NCI-H82 treated with DMSO at 0.1 percent for 48 hours (cell line): Measurements from ENCODE around the gene STAG1.
"Not testable (repeated sequence)": the region's sequence is repeated elsewhere in the genome, so short reads cannot be mapped to it uniquely, and the experiment has no call there.

Experiments
- DNase-seq: peaks from one replicate; lab custom pipeline; 2025; ENCODE audit not compliant: unreplicated experiment; lab: John Stamatoyannopoulos, UW

The STAG1 gene

DNA sequence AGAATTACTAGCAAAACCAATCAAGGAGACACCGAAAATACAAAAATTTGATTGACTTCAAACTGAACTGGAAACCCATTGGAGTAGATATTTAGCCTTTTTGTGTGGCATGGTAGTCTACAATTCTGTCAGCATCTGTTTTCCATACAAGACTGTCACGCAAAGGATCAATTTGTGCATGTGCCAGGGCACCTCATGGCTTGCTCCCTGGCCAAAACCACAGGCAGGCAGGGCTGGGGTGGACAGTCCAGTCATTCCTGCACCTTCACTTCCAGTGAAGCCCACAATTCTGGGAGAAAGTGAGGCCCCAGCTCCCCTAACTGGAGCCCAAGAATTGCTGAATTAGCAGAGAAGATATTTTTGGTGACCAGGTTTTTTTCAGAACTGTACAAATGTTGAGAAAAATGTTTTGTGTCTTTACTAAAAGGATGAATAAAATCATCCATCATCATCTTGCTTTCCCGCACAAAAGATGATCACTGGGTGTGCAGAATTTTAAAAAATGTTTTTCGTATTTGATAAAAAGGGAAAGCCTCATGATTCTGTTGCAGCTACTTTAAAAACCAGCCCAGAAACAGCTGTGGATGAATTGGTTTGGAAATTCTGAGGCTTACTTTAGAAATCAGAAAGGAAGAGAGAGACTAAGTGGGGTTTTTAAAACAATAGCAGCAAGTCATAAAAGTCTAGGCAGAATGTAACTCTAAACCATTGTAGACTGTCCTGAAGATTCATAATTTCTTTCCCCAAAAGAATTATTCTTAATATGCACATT, 415.7 kb downstream of the STAG1 start:
- no peak for DNase-seq

DNA sequence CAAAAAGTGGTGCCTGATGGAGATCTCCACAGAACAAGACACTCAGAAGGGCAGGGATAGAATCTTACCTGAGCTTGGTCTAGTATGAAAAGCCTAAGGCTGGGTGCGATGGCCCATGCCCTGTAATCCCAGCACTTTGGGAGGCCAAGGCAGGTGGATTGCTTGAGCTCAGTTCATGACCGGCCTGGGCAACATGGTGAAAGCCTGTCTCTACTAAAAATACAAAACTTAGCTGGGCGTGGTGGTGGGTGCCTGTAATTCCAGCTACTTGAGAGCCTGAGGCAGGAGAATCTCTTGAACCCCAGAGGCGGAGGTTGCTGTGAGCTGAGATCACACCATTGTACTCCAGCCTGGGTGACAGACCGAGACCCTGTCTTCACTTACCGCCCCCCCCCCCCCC, 417.5 kb downstream of the STAG1 start:
- not testable (repeated sequence) for DNase-seq

DNA sequence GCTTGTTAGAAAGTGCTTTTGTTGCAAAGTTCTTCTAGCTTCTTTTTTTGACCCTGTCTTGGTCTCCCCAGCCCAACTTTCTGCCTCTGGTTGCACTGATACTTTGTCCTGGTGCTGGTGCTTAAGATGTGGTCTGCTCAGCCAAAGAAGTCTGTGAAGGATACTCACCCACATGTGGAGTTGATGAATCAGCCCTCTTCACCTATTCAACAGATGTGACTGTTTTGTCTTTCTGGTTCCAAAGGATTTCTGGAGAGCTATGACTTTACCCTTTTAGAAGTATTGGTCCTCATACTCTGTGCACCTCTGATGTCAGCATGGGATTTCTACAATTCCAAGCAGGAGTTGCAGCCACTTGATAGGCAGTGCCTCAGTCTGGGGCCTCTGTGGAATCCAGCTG, 418.0 kb downstream of the STAG1 start:
- DNase-seq = no peak

DNA sequence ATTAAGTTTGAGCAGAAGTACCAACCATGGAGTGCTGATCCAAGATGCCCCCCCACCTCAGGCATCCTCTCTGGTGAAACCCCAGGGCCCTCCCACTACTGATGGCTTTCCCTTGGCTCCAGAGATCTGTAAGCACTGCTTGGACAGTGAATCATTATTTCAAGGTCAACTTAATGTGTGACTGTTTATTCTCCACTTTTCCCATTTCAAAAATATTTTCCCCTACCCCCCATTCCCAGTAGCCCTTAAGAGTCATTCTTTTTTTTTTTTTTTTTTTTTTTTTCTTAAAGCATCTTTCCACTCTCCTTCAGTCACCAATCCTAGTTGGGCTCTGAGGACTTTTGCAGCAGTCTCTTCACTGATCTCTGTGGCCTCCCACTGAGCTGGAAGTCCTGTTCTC, 419.4 kb downstream of the STAG1 start:
- DNase-seq = no peak

DNA sequence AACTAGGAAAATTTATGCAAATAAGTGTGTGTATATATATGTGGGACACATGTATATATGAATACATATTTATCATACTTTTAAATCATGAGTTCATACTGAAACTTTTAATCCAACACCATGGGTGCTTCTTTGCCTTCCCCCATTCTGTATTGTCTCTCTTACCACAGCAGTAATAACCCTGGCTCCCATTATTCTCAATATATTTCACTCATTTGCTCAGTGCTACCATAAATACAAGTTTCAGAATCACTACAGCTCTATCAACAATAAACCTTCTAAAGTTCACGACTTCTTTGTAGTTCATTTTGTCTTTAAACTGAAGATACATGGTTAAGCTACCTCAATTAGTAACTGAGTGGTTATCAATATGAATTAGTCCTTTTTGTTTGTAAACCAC, 419.9 kb downstream of the STAG1 start:
- DNase-seq = no peak

DNA sequence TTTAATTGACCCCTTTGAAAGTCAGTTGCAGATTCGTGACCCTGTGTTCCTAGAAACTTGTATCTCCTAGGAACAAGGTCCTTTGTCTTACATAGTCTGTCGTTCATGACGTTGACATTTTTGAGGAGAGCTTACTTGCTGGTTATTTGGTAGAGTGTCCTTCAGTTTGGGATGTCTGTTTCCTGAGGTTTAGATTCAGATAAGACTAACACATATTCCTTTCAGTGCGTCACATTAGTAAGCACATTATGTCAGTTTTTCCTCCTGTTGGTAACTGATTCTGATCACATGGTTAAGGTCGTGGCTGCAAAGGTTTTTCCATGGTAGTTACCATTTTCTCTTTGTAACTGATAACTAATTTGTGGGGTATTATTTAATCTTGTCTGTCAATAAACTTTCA, 421.3 kb downstream of the STAG1 start:
- no peak for DNase-seq

DNA sequence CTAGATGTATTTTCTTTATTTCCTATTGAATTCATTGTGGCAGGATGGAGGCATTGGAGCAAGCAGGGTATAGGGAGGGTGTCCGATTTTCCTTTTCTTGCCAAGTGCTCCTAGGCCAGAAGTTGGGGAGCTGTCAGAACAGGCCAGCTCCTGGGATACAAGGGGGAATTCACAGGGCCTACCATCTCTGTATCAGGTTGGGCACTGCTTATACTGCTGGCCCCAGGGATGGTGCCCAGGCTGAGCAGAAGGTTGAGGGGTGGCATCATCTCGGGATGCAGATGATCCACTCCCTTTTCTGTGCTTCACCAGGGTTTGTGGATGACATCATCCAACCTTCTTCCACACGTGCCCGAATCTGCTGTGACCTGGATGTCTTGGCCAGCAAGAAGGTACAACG, 422.6 kb downstream of the STAG1 start:
- DNase-seq = no peak

DNA sequence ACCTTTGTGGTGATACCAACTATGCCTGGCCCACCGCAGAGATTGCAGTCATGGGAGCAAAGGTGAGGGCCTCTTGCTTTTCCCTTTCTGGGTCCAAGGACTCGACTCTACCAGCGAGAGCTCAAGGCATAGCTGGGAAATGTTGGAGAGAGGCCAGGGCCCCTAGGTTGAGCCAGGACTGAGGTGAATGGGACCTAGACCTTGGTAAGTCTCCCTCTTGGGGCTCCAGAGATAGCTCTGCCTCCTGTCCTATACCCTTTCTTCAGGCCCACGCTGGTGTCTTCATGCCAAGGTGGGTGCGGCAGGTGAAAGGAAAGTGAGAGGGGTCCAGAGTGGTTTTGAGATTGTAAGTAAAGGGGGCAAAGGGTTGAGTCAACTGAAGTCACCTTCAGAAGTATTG, 424.5 kb downstream of the STAG1 start:
- DNase-seq = no peak

DNA sequence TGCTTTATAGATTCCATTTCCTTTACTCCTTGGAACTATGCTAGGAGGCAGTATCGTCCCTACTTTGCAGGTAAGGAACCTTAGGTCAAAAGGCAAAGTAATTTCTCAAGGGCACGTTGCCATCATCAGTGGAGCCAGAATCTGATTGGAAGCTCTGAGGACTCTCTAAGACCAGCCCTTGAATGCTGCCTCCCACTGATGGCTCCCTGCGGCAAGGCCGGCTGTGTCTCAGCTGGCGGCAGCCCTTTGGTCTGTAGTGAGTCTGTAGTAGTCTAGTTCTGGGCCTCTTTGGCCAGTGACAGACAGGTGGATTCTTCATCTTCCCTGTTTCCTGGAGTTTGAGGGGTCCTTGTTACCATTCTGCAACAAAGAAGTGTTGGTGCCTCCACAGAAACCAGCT, 425.9 kb downstream of the STAG1 start:
- no peak for DNase-seq

DNA sequence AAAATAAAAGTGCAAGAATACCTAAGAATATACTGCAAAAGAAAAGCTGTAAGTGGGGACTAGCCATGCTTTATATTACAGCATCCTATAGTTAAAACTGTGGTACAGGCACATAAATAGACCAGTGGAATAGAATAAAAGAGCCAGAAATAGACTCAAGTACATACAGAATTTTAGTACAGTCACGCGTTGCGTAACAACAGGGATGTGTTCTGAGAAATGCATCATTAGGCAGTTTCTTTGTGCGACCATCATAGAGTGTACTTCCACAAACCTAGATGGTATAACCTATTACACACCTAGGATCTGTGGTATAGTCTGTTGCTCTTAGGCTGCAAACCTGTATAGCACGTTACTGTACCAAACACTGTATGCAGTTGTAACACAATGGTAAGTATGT, 440.2 kb downstream of the STAG1 start:
- no peak for DNase-seq

DNA sequence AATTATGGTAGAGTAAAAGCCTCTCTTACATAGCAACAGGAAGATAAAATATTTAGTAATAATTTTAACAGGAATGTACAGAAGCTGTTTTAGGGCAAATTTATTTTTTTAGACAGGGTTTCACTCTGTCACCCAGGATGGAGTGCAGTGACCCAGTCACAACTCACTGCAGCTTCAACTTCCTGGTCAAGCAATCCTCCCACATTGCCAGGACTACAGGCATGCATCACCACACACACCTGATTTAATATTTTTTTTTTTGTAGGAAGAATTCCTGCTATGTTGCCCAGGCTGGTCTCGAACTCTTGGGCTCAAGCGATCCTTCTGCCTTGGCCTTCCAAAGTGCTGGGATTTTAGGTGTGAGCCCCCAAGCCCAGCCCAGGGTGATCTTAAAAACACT, 440.9 kb downstream of the STAG1 start:
- DNase-seq = no peak

DNA sequence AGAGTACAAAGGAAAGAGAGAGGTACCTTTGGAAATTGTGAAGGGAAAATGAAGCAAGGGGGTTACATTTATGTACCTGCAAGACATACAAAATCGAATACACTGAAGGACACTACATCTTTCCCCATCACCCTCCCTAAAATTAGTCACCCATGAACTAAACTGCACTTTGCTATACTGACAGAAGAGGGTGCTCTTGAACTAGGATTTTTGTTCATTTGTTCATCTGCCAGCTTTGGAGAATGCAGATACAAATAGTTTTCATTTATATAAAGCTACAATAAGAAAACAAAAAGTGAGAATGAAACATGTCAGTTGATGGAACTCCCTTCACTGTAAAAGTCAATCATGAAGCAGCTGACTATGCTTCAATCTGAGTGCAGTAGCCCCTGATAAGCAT, 446.3 kb downstream of the STAG1 start:
- no peak for DNase-seq

DNA sequence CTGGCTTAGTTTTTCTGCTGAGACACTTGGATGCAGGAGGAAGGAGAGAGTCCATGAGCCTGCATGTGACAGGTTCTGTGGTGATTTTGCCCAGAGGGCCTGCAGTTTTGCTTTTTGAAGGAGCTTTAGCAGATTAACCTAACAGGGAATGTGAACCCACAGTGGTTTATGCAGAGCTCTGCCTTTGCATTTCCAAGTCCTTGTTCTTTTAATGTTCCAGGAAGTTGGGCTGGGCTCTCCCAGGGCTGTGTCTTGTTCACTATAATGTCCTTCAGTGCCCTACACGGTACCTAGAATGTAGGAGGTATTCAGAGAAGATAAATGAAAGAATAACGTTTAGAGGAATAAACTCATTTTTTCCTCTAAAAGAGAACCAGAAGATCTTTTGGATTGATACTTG, 451.7 kb downstream of the STAG1 start:
- no peak for DNase-seq

DNA sequence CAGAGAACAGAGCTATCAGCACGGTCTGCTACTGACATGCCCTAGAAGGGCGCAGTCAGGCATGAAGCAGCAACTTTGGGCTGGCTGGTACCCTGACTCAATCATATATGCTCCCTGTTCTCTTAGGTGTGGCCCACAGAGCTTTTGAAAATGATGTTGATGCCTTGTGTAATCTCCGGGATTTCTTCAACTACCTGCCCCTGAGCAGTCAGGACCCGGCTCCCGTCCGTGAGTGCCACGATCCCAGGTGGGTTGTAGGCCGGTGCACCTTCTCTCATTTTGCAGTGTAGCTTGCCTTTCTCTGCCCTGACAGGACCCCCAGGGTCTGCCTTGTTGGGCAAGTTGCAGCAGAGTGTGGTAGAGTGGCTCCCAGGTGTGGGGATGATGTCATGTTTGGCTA, 454.4 kb downstream of the STAG1 start:
- DNase-seq = no peak

DNA sequence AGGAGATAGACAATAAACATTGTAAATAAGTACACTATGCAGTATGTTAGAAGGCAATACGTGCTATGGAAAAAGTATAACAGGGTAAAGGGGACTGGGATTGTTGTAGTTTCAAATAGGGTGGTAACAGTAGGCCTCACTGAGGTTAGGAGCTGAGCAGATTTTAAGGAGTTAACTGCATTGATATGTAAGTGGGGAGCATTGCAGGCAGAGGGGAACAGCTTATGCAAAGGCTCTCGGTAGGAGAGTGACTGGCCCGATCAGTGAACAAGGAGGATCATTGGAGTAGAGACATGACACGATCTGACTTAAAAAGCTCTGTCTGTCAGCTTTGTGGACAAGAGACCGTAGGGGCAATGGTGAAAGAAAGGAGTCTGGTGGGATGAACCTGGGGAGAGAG, 455.2 kb downstream of the STAG1 start:
- no peak for DNase-seq

DNA sequence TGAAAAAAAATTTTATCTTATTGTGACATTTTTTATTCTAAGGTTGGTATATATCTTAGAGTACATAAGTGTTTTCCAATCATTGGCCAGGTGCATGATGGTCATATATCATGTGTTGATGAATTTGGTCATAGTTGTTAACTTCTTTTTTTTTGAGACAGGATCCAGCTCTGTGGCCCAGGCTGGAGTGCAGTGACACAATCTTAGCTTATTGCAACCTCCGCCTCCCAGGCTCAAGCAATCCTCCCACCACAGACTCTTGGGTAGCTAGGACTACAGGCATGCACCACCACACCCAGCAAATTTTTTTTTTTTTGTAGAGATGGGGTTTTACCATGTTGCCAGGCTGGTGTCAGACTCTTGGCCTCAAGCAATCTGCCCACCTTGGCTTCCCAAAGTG, 458.0 kb downstream of the STAG1 start:
- DNase-seq = no peak

DNA sequence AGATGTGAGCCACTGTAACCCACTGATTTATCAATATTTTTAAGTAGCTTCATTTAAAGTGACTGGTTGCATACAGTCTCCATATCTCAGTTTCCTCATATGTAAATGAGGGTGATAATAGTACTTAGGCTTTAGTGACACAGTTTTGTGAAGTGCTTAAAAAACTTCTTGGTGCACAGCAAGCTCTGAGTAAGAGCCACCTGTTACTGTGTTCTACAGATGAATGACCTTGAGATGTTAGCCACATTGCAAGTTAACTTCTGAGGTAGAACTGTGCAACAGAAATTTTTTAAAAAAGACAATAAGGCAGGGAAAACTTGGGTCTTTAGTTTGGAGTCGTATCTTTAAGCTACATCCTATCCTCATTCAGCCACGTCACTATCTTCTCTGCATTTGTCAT, 458.9 kb downstream of the STAG1 start:
- no peak for DNase-seq

DNA sequence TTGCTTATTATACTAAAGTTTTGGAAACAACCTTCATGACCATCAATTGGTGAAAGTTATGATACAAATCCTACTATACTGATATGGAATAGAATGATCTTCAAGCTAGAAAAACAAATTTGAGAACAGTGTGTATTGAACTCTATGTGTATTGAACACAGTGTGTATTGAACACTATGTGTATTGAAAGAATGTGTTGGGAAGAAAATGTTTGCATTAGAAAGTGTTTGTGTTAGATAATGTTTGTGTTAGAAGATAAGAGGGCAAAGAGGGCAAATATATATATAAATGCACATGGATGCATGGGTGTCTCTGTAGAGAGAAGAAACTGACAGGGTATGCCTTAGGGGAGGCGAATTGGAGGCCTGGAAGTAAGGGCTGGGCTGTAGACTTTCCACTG, 459.7 kb downstream of the STAG1 start:
- no peak for DNase-seq

DNA sequence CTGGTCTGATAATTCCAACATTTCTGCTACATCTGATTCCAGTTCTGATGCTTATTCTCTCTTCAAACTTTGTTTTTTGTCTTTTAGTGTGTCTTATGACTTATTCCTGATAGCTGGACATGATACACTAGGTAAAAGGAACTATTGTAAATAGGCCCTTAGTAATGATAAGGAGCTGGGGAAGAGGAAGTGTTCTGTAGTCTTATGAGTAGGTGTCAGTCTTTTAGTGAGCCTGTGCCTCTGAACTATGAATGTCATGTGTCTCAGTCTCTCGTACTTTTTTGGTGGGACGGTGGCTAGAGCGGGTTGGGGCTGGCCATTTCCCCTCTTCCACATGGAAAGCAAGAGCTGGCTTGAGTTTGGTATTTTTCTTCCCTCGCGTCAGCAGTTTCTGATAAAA, 460.9 kb downstream of the STAG1 start:
- DNase-seq = no peak
